HepG2 (cell line): ENCODE data around the gene NAV2. TPM values are rescaled to one million over a fixed set of nuclear protein-coding genes. Genes with fewer than 3 reads are reported as not detected.
A peak's percentile ranks its signal among the peaks of the same experiment; 100 is the strongest.

Source experiments
- ARID3A ChIP-seq: IDR thresholded peaks from 2 replicates; pipeline ENCODE4 v1.6.1; 2012; ENCODE audit warnings: low read depth, low read length, improper control_type of control experiment
- CHD2 ChIP-seq: IDR thresholded peaks from 2 replicates; pipeline ENCODE4 v1.6.1; 2011; ENCODE audit warnings: low read depth, low read length, improper control_type of control experiment
- JUNB ChIP-seq: sonication (generic); formaldehyde crosslinking; IDR thresholded peaks from 2 replicates; pipeline ENCODE4 v1.8.0; 2022; ENCODE audit warnings: missing genetic modification reagents, mild to moderate bottlenecking, borderline replicate concordance
- KAT2B ChIP-seq: fragments of 150-350 bp; IDR thresholded peaks from 2 replicates; pipeline ENCODE4 v1.6.1; 2014; ENCODE audit warnings: low read depth, low read length, borderline replicate concordance
- MZF1 ChIP-seq: sonication (generic); formaldehyde crosslinking; IDR thresholded peaks from 2 replicates; pipeline ENCODE4 v1.8.1; 2023; ENCODE audit warnings: mild to moderate bottlenecking, missing genetic modification reagents, borderline replicate concordance
- NCOA5 ChIP-seq: sonication (generic); formaldehyde crosslinking; IDR thresholded peaks from 2 replicates; pipeline ENCODE4 v1.4.0; 2020; ENCODE audit warnings: missing genetic modification reagents
- NR3C1 ChIP-seq: sonication (generic); formaldehyde crosslinking; IDR thresholded peaks from 2 replicates; pipeline ENCODE4 v1.4.0; 2020; ENCODE audit warnings: missing genetic modification reagents
- RELA ChIP-seq: sonication (generic); formaldehyde crosslinking; IDR thresholded peaks from 2 replicates; pipeline ENCODE4 v1.4.0; 2020; ENCODE audit warnings: missing genetic modification reagents
- REST ChIP-seq, 2 experiments: IDR thresholded peaks; 2 replicates each; pipeline ENCODE4 v1.6.1; 2011 to 2012; ENCODE audit warnings: low read length in 2 of 2, borderline replicate concordance in 1 of 2, low read depth in 1 of 2, mild to moderate bottlenecking in 1 of 2, moderate library complexity in 1 of 2
- RFX5 ChIP-seq: IDR thresholded peaks from 2 replicates; pipeline ENCODE4 v1.6.1; 2011; ENCODE audit warnings: low read depth, low read length, improper control_type of control experiment
- TAF15 ChIP-seq: fragments of 200-400 bp; formaldehyde crosslinking; IDR thresholded peaks from one replicate; pipeline ENCODE4 v1.6.1; 2018; ENCODE audit warnings: mild to moderate bottlenecking, low read depth, low read length; ENCODE audit not compliant: poor library complexity, severe bottlenecking
- TBP ChIP-seq: sonication (generic); formaldehyde crosslinking; IDR thresholded peaks from 2 replicates; pipeline ENCODE4 v1.5.0; 2020; ENCODE audit warnings: missing genetic modification reagents
- TOPORS ChIP-seq: sonication (generic); formaldehyde crosslinking; IDR thresholded peaks from 2 replicates; pipeline ENCODE4 v1.8.0; 2023; ENCODE audit warnings: mild to moderate bottlenecking, missing genetic modification reagents
- ZBTB34 ChIP-seq: sonication (generic); formaldehyde crosslinking; IDR thresholded peaks from 2 replicates; pipeline ENCODE4 v1.8.0; 2022; ENCODE audit warnings: mild to moderate bottlenecking, missing genetic modification reagents
- ZEB1 ChIP-seq: IDR thresholded peaks from 2 replicates; pipeline ENCODE4 v1.6.1; 2012; ENCODE audit warnings: mild to moderate bottlenecking, low read depth, inconsistent platforms; ENCODE audit not compliant: insufficient replicate concordance
- ZFAT ChIP-seq: sonication (generic); formaldehyde crosslinking; conservative IDR thresholded peaks from 2 replicates; pipeline ENCODE4 v1.8.1; 2023; ENCODE audit warnings: missing genetic modification reagents, inconsistent platforms
- ZIK1 ChIP-seq: sonication (generic); formaldehyde crosslinking; IDR thresholded peaks from 2 replicates; pipeline ENCODE4 v1.5.0; 2020; ENCODE audit warnings: mild to moderate bottlenecking, low read depth, missing genetic modification reagents, borderline replicate concordance
- ZKSCAN5 ChIP-seq: sonication (generic); formaldehyde crosslinking; IDR thresholded peaks from 2 replicates; pipeline ENCODE4 v1.5.1; 2020; ENCODE audit warnings: mild to moderate bottlenecking, missing genetic modification reagents
- ZNF10 ChIP-seq: sonication (generic); formaldehyde crosslinking; IDR thresholded peaks from 2 replicates; pipeline ENCODE4 v1.4.0; 2020; ENCODE audit warnings: mild to moderate bottlenecking, low read depth, missing genetic modification reagents, borderline replicate concordance
- ZNF275 ChIP-seq: sonication (generic); formaldehyde crosslinking; IDR thresholded peaks from 2 replicates; pipeline ENCODE4 v1.8.0; 2022; ENCODE audit warnings: missing genetic modification reagents, mild to moderate bottlenecking, inconsistent platforms, borderline replicate concordance
- ZNF563 ChIP-seq: sonication (generic); formaldehyde crosslinking; IDR thresholded peaks from 2 replicates; pipeline ENCODE4 v1.8.0; 2022; ENCODE audit warnings: mild to moderate bottlenecking, moderate library complexity, missing genetic modification reagents
- polyA plus RNA-seq, 8 experiments: library from polyadenylated mRNA; depleted of rRNA in 3 of 8; stranded (reverse) in 7 of 8; unstranded in 1 of 8; fragments of >200 nt; fragmentation: Illumina TruSeq in 4 of 8; extraction: Trizol in 4 of 8; gene quantifications; 2 replicates each; pipeline versions ENCODE4 v1.2.1 to v1.2.3, GENCODE V29; 2011 to 2016; ENCODE audit warnings: low read depth in 4 of 8, missing spikeins in 1 of 8, mixed read lengths in 1 of 8; ENCODE audit not compliant: insufficient read depth in 1 of 8
- total RNA-seq, 5 experiments: library from RNA; depleted of rRNA; stranded (reverse); fragments of >200 nt; fragmentation: Illumina TruSeq; extraction: Trizol; gene quantifications; 2 replicates each; pipeline ENCODE4 v1.2.3, GENCODE V29; 2016; ENCODE audit warnings: low read depth in 1 of 5

NAV2 gene
- total and polyA plus RNA-seq, 2 of the 13 experiments (the other 11 are each of a cell fraction or from before 2014, with no cell fraction given) = 9.3 to 34.6 TPM

- TF ChIP-seq ZNF10 (CRISPR knock-in tag) (no peak), KAT2B (no peak), ZNF563 (CRISPR knock-in tag) (peak; percentile 75), ARID3A (peak; percentile 66; the same call in 1 of the 2 replicates), JUNB (CRISPR knock-in tag) (peak; percentile 80), TBP (CRISPR knock-in tag) (peak; percentile 63; the same call in 1 of the 2 replicates), NR3C1 (no peak), TAF15 (no peak), ZEB1 (no peak), TOPORS (CRISPR knock-in tag) (0 out of 2 replicates have a peak, but pooled peaks have one; percentile 62), REST (IDR thresholded peaks at IDR 0.05; ENCODE audit: borderline replicate concordance in 1 of 2, low read depth in 1 of 2, low read length in 2 of 2) (no peak), ZKSCAN5 (CRISPR knock-in tag) (peak; percentile 90), CHD2 (no peak), MZF1 (CRISPR knock-in tag) (0 out of 2 replicates have a peak, but pooled peaks have one; percentile 19), ZBTB34 (CRISPR knock-in tag) (no peak; the same call in 1 of the 2 replicates), ZFAT (CRISPR knock-in tag) (no peak), RELA (CRISPR knock-in tag) (no peak), NCOA5 (CRISPR knock-in tag) (peak; percentile 65; the same call in 1 of the 2 replicates), ZNF275 (no peak), RFX5 (no peak), ZIK1 (CRISPR knock-in tag) (no peak; the same call in 1 of the 2 replicates)
These were observed 323.3 kb downstream of the NAV2 start (continued) for GRCh38 chr11:20035701-20036601.
